NCI-H2227 (cell line): ENCODE results near the gene PRKAR2B.
"Not testable (repeated sequence)": the region's sequence is repeated elsewhere in the genome, so short reads cannot be mapped to it uniquely, and the experiment has no call there.

Experiments
- DNase-seq: peaks from one replicate; lab custom pipeline; 2025; ENCODE audit not compliant: unreplicated experiment; lab: John Stamatoyannopoulos, UW

The PRKAR2B gene

GRCh38 chr7:107076781-107077698, 32.5 kb downstream of the PRKAR2B start:
- DNase-seq, result no peak

- DNase-seq, result no peak
Observed at GRCh38 chr7:107077699-107078516, 33.4 kb downstream of the PRKAR2B start.

GRCh38 chr7:107078517-107078966, 34.0 kb downstream of the PRKAR2B start:
- DNase-seq, result no peak

- no peak for DNase-seq
Observed at GRCh38 chr7:107079212-107079940, 34.9 kb downstream of the PRKAR2B start.

- no peak for DNase-seq
Observed at GRCh38 chr7:107080099-107080505, 35.6 kb downstream of the PRKAR2B start.

GRCh38 chr7:107080533-107080932, 36.0 kb downstream of the PRKAR2B start:
- DNase-seq, result no peak

GRCh38 chr7:107085180-107085579, 40.7 kb downstream of the PRKAR2B start:
- DNase-seq, result no peak

- no peak for DNase-seq
Observed at GRCh38 chr7:107089627-107090026, 45.1 kb downstream of the PRKAR2B start.

GRCh38 chr7:107090457-107090856, 46.0 kb downstream of the PRKAR2B start:
- no peak for DNase-seq

GRCh38 chr7:107091306-107091705, 46.8 kb downstream of the PRKAR2B start:
- no peak for DNase-seq

GRCh38 chr7:107093671-107094070, 49.2 kb downstream of the PRKAR2B start:
- not testable (repeated sequence) for DNase-seq

- DNase-seq, result not testable (repeated sequence)
Observed at GRCh38 chr7:107099154-107099553, 54.6 kb downstream of the PRKAR2B start.

- DNase-seq, result no peak
Observed at GRCh38 chr7:107100824-107101223, 56.3 kb downstream of the PRKAR2B start.

GRCh38 chr7:107103369-107103768, 58.9 kb downstream of the PRKAR2B start:
- no peak for DNase-seq

GRCh38 chr7:107104801-107105200, 60.3 kb downstream of the PRKAR2B start:
- DNase-seq, result no peak

GRCh38 chr7:107105591-107106245, 61.2 kb downstream of the PRKAR2B start:
- DNase-seq, result no peak

GRCh38 chr7:107108793-107109371, 64.4 kb downstream of the PRKAR2B start:
- DNase-seq, result no peak

GRCh38 chr7:107109955-107110354, 65.5 kb downstream of the PRKAR2B start:
- no peak for DNase-seq

- no peak for DNase-seq
Observed at GRCh38 chr7:107111196-107111595, 66.7 kb downstream of the PRKAR2B start.

- no peak for DNase-seq
Observed at GRCh38 chr7:107113866-107114265, 69.4 kb downstream of the PRKAR2B start.
